ENCODE measurements around the gene SDHA. TPM values are rescaled to one million over a fixed set of nuclear protein-coding genes. Genes with fewer than 3 reads are reported as not detected.

SDHA gene
- total RNA-seq, 1 experiment from 2014 or later, result 134 TPM

GRCh38 chr5:204001-204400 lies 14.1 kb upstream of the SDHA start:
- no peaks in the 10 kb centered on the region for H3K9me2 ChIP-seq (ENCODE audit: insufficient read depth)
- DNase-seq (ENCODE audit: low read depth, low spot score) (no peak), ATAC-seq (no peak)
- TF ChIP-seq ZBTB33 (IDR thresholded peaks at IDR 0.05; ENCODE audit: extremely low read depth, insufficient replicate concordance, low read length), result no peak
- no peak for TF ChIP-seq RAD21 (IDR thresholded peaks at IDR 0.05; ENCODE audit: low read depth)
- no peak for TF ChIP-seq ZNF274 (IDR thresholded peaks at IDR 0.05; ENCODE audit: low read depth, low read length)
- TF ChIP-seq EZH2phosphoT487 (IDR thresholded peaks at IDR 0.05; ENCODE audit: borderline replicate concordance), result no peak
- TF ChIP-seq REST (IDR thresholded peaks at IDR 0.05; ENCODE audit: low read depth), result no peak
- no peak for TF ChIP-seq SIN3A (IDR thresholded peaks at IDR 0.05; ENCODE audit: low read depth)
- TF ChIP-seq MAX (IDR thresholded peaks at IDR 0.05), result no peak
- TF ChIP-seq SP1 (IDR thresholded peaks at IDR 0.05; ENCODE audit: low read depth), result no peak
- H3K9me3 ChIP-seq (ENCODE audit: control insufficient read depth in 1 of 2, insufficient read depth in 1 of 2, low read depth in 1 of 2, low read length in 2 of 2), result no peaks in the 10 kb centered on the region
- peaks cover 20% of the 10 kb centered on the region; the same call in 1 of the 2 replicates for H3K79me2 ChIP-seq (ENCODE audit: insufficient read depth, low read length)
- H4K20me1 ChIP-seq (ENCODE audit: insufficient read depth), result no peaks in the 10 kb centered on the region
- no peak overlapping the region for H3K9ac ChIP-seq (ENCODE audit: low read length)
- CTCF ChIA-PET, result no interaction called here
- POLR2A ChIA-PET, result no interaction called here
- intact Hi-C loops (cut with micrococcal nuclease), result no loop called here
- H3K27ac ChIP-seq (ENCODE audit: low read depth, low read length), result no peak overlapping the region
- H3K4me3 ChIP-seq (replicated peaks in 1 of 2; ENCODE audit: low read depth in 1 of 2, low read length in 2 of 2), result no peak overlapping the region
- RAD21 ChIA-PET (ENCODE audit: low non-redundant PET in 1 of 2, low total read pairs in 2 of 2, uncharacterized antibody in 2 of 2, unreplicated experiment in 2 of 2), result no interaction called here
- no peak overlapping the region for H2AFZ ChIP-seq (ENCODE audit: low read depth, low read length, poor library complexity, severe bottlenecking)
- BruUV-seq (replicated peaks), result no TSS peak
- peaks cover 0 to 7% of the 10 kb centered on the region in 2 experiments; a peak in 2 of 4 replicates for H3K36me3 ChIP-seq (ENCODE audit: control insufficient read depth in 1 of 2, insufficient read depth in 2 of 2, low read length in 2 of 2)
- no peak overlapping the region for H3K4me2 ChIP-seq (ENCODE audit: low read length)
- H3K27me3 ChIP-seq (ENCODE audit: insufficient read depth, low read length), result no peaks in the 10 kb centered on the region
- H3K4me1 ChIP-seq (ENCODE audit: control insufficient read depth in 1 of 2, insufficient read depth in 2 of 2, low read length in 2 of 2), result no peaks in the 10 kb centered on the region

All from HCT116 (cell line).